ENCODE measurements around the gene TNS4.

GRCh38 chr17:40545660-40546059 lies 44.2 kb upstream of the TNS4 start:
- TF ChIP-seq JUNB (CRISPR knock-in tag; conservative IDR thresholded peaks at IDR 0.05): no peak
- TF ChIP-seq, protein P1, sequence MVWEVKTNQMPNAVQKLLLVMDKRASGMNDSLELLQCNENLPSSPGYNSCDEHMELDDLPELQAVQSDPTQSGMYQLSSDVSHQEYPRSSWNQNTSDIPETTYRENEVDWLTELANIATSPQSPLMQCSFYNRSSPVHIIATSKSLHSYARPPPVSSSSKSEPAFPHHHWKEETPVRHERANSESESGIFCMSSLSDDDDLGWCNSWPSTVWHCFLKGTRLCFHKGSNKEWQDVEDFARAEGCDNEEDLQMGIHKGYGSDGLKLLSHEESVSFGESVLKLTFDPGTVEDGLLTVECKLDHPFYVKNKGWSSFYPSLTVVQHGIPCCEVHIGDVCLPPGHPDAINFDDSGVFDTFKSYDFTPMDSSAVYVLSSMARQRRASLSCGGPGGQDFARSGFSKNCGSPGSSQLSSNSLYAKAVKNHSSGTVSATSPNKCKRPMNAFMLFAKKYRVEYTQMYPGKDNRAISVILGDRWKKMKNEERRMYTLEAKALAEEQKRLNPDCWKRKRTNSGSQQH (CRISPR knock-in tag; IDR thresholded peaks at IDR 0.05): no peak
- TF ChIP-seq, protein P2, sequence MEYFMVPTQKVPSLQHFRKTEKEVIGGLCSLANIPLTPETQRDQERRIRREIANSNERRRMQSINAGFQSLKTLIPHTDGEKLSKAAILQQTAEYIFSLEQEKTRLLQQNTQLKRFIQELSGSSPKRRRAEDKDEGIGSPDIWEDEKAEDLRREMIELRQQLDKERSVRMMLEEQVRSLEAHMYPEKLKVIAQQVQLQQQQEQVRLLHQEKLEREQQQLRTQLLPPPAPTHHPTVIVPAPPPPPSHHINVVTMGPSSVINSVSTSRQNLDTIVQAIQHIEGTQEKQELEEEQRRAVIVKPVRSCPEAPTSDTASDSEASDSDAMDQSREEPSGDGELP (CRISPR knock-in tag; IDR thresholded peaks at IDR 0.05; ENCODE audit: borderline replicate concordance): no peak
- no peak for TF ChIP-seq TOE1 (IDR thresholded peaks at IDR 0.05; ENCODE audit: borderline replicate concordance)
- no peak for TF ChIP-seq TOE1 (CRISPR knock-in tag; IDR thresholded peaks at IDR 0.05; ENCODE audit: borderline replicate concordance, low read depth)
- no peak for TF ChIP-seq FOSL1 (tag; conservative IDR thresholded peaks at IDR 0.05)

Measured in K562 (cell line).